GM12878 (cell line): ENCODE data around the gene KRTAP10-5. TPM values are rescaled to one million over a fixed set of nuclear protein-coding genes. Genes with fewer than 3 reads are reported as not detected.
"Not testable (repeated sequence)": the region's sequence is repeated elsewhere in the genome, so short reads cannot be mapped to it uniquely, and the experiment has no call there.

Experiments used
- ATAC-seq: fragments of 200-7000 bp; cut with Tn5 transposase; 3 replicates; pipeline ENCODE4 v1.9.1; 2020; ENCODE audit warnings: mild to moderate bottlenecking, moderate library complexity
- BruUV-seq: library from RNA; stranded (reverse); fragments of 400-500 nt; replicated peaks from 2 replicates; lab custom pipeline; 2021; lab: Mats Ljungman, UMichigan
- CTCF ChIA-PET: fragments of 300-600 bp; sonication (Branson Sonifier 250); formaldehyde crosslinking; extraction: SDS; loops from one replicate; lab custom pipeline; 2021; ENCODE audit warnings: inconsistent platforms; lab: Yijun Ruan, JAX
- POLR2A ChIA-PET: fragments of 350-600 bp; formaldehyde crosslinking; extraction: SDS; loops from one replicate; lab custom pipeline; 2021; ENCODE audit warnings: inconsistent platforms; lab: Charles Lee
- RAD21 ChIA-PET: fragments of 300-600 bp; sonication (Branson Sonifier 250); formaldehyde crosslinking; loops from one replicate; lab custom pipeline; 2023; ENCODE audit warnings: antibody characterized with exemption; ENCODE audit not compliant: unreplicated experiment; lab: Charles Lee
- SMC1A ChIA-PET: fragments of 300-600 bp; sonication (Branson Sonifier 250); formaldehyde crosslinking; loops from one replicate; lab custom pipeline; 2023; ENCODE audit not compliant: unreplicated experiment, uncharacterized antibody; lab: Charles Lee
- DNase-seq: peaks from one replicate; pipeline ENCODE4 v3.0.0-alpha.2; 2011; ENCODE audit warnings: low read depth, low spot score
- FAIRE-seq: peaks from 3 replicates; lab custom pipeline; 2011; peaks lifted over from hg19 to GRCh38; lab: Jason Lieb, UNC
- H2AFZ ChIP-seq: 2 replicates; pipeline ENCODE4 v1.6.0; 2011; ENCODE audit warnings: low read depth, low read length, control low read depth; ENCODE audit not compliant: control insufficient read depth
- H3K27ac ChIP-seq: 2 replicates; pipeline ENCODE4 v1.5.1; 2011; ENCODE audit warnings: control low read depth; ENCODE audit not compliant: control insufficient read depth, insufficient read depth
- H3K27me3 ChIP-seq, 2 experiments: replicated peaks in 1 of 2; 2 replicates each; pipeline versions ENCODE4 v1.6.0 to v1.6.1; 2011; ENCODE audit warnings: low read length in 1 of 2; ENCODE audit not compliant: control insufficient read depth in 2 of 2, insufficient read depth in 2 of 2
- H3K36me3 ChIP-seq, 2 experiments: 2 replicates each; pipeline ENCODE4 v1.5.1; 2011; ENCODE audit warnings: low read length in 1 of 2; ENCODE audit not compliant: control insufficient read depth in 2 of 2, insufficient read depth in 2 of 2
- H3K4me1 ChIP-seq: 2 replicates; pipeline ENCODE4 v1.6.1; 2011; ENCODE audit warnings: mild to moderate bottlenecking, low read length, moderate library complexity, mixed read lengths; ENCODE audit not compliant: control insufficient read depth, insufficient read depth
- H3K4me2 ChIP-seq: 2 replicates; pipeline ENCODE4 v1.6.0; 2011; ENCODE audit warnings: control low read depth; ENCODE audit not compliant: control insufficient read depth, insufficient read depth
- H3K4me3 ChIP-seq: fragments of 200-600 bp; sonication (generic); 2 replicates; pipeline ENCODE4 v1.5.1; 2016
- H3K79me2 ChIP-seq: 2 replicates; pipeline ENCODE4 v1.6.0; 2011; ENCODE audit warnings: low read length; ENCODE audit not compliant: control insufficient read depth, insufficient read depth
- H3K9ac ChIP-seq: 2 replicates; pipeline ENCODE4 v1.8.0; 2011; ENCODE audit warnings: low read length, control low read depth, mixed read lengths; ENCODE audit not compliant: control insufficient read depth, insufficient read depth
- H3K9me3 ChIP-seq: replicated peaks from 3 replicates; pipeline ENCODE4 v1.5.1; 2011; ENCODE audit warnings: mild to moderate bottlenecking, low read length; ENCODE audit not compliant: control insufficient read depth, insufficient read depth
- H4K20me1 ChIP-seq: 2 replicates; pipeline ENCODE4 v1.6.0; 2011; ENCODE audit not compliant: control insufficient read depth, insufficient read depth
- MEF2A ChIP-seq: IDR thresholded peaks from 2 replicates; pipeline ENCODE4 v1.6.1; 2011; ENCODE audit warnings: low read depth, mild to moderate bottlenecking, low read length, moderate library complexity; ENCODE audit not compliant: insufficient read depth
- NR2F1 ChIP-seq: fragments of 450-650 bp; conservative IDR thresholded peaks from 2 replicates; pipeline ENCODE4 v1.6.1; 2017; ENCODE audit warnings: mild to moderate bottlenecking
- RAD51 ChIP-seq: fragments of 450-650 bp; IDR thresholded peaks from 2 replicates; pipeline ENCODE4 v1.6.1; 2016; ENCODE audit warnings: moderate library complexity, mild to moderate bottlenecking, inconsistent platforms
- TARDBP ChIP-seq: IDR thresholded peaks from 2 replicates; pipeline ENCODE4 v1.6.1; 2016; ENCODE audit warnings: borderline replicate concordance
- WGBS: methylation state at CpG from one replicate; pipeline ENCODE4 v1.1.6; 2016; ENCODE audit warnings: low lambda C conversion rate; ENCODE audit not compliant: insufficient replicate concordance, insufficient coverage; ENCODE audit errors: missing lambda C conversion rate; 5-methylcytosine and 5-hydroxymethylcytosine counted together
- in situ Hi-C: fragments of 300-500 bp; cut with MboI; formaldehyde crosslinking; loops from 9 replicates; pipeline ENCODE4 v1.14.3; 2018; ENCODE audit warnings: mixed read lengths
- intact Hi-C: fragments of 100-400 bp; cut with micrococcal nuclease; formaldehyde crosslinking; loops from one replicate; pipeline ENCODE4 v1.14.2; 2022; ENCODE audit not compliant: unreplicated experiment
- polyA plus RNA-seq, 11 experiments: library from polyadenylated mRNA; depleted of rRNA in 4 of 11; unstranded in 6 of 11; stranded (reverse) in 5 of 11; fragments of >200 nt; fragmentation: Nextera tagmentation in 4 of 11; fragmentation: Illumina TruSeq in 1 of 11; extraction: Ambion mirVana in 4 of 11; extraction: Trizol in 1 of 11; gene quantifications; 1 replicate in 1 of 11; 2 replicates in 10 of 11; pipeline versions ENCODE4 v1.2.1 to v1.2.3, GENCODE V29; 2011 to 2016; ENCODE audit warnings: inconsistent platforms in 2 of 11, missing spikeins in 2 of 11, low read depth in 1 of 11
- total RNA-seq, 4 experiments: library from RNA; depleted of rRNA in 3 of 4; stranded (reverse); fragments of >200 nt in 3 of 4; fragmentation: Illumina TruSeq in 1 of 4; extraction: Trizol in 1 of 4; gene quantifications; 2 replicates each; pipeline versions ENCODE4 v1.2.1 to v1.2.3, GENCODE V29; 2013 to 2021

KRTAP10-5 gene
- total and polyA plus RNA-seq, 10 of the 15 experiments (the other 5 are each of a cell fraction or from before 2014, with no cell fraction given), result not detected

DNA sequence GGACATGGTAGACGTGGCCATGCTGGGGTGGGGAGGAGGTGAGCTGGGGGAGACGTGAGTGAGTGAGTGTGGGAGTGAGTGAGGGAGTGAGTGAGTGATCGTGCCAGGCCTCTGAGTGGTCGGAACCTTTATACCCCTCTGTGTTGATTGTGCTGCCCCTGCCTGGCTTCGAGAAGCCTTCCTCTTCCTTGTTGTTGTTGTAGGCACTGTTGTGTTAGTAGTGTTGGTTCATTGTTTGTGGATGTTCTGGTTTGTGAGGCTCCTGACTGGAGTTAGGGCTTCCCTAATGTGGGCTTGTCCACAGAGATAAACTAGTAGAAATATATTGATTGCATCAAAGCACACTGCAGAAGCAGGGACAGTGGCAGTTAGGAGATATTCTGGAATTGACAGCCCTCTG is 21.7 kb downstream of the KRTAP10-5 start, which contains the start of gene KRTAP10-3:
KRTAP10-3 (minus strand) TSS at position 101 of the 400 bp plus-strand sequence; CDS start at position 21, 80 bp downstream.
- no peak for ATAC-seq
- CTCF ChIA-PET, result no interaction called here
- no peak for TF ChIP-seq TARDBP
- no peak for TF ChIP-seq RAD51
- no peak for TF ChIP-seq NR2F1
- TF ChIP-seq MEF2A, result no peak
- Histone ChIP-seq H3K36me3 (no peaks in the 10 kb centered on the region), H4K20me1 (no peaks in the 10 kb centered on the region), H3K27ac (no peak within 1 kb of the TSS), H3K9ac (no peak within 1 kb of the TSS), H3K9me3 (no peaks in the 10 kb centered on the region; the same call in 2 of the 3 replicates), H3K4me2 (no peak within 1 kb of the TSS), H2AFZ (no peak within 1 kb of the TSS), H3K79me2 (no peaks in the 10 kb centered on the region), H3K4me1 (no peaks in the 10 kb centered on the region), H3K27me3 (no peaks in the 10 kb centered on the region; a peak in 1 of 4 replicates), H3K4me3 (no peak within 1 kb of the TSS)
- BruUV-seq, result no TSS peak
- DNase-seq, result no peak
- POLR2A ChIA-PET, result no interaction called here
- no peak for FAIRE-seq
- 24% methylated on average over 5 of the region's 5 CpGs for WGBS
- SMC1A ChIA-PET, result no interaction called here
- RAD21 ChIA-PET, result no interaction called here
- intact Hi-C loops, result no loop called here
- in situ Hi-C loops, result no loop called here

DNA sequence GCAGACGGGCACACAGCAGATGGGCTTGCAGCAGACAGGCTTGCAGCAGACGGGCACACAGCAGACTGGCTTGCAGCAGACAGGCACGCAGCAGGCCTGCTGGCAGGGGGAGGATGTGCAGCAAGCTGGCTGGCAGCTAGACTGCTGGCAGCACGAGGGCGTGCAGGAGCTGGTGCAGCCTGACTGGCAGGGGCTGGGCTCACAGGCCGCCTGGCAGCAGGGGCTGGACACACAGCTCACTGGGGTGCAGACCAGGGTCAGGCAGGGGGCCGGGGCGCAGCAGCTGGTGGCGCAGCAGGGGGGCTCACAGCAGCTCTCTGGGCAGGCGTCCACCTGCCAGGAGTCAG is 22.1 kb downstream of the KRTAP10-5 start:
- FAIRE-seq, H3K4me1 ChIP-seq, H3K27ac ChIP-seq, H3K9ac ChIP-seq, POLR2A ChIA-PET, H2AFZ ChIP-seq, H3K9me3 ChIP-seq, ATAC-seq, BruUV-seq, H3K4me2 ChIP-seq, H3K27me3 ChIP-seq, intact Hi-C loops, H3K36me3 ChIP-seq, H3K4me3 ChIP-seq, H3K79me2 ChIP-seq, DNase-seq, CTCF ChIA-PET, H4K20me1 ChIP-seq, in situ Hi-C loops, SMC1A ChIA-PET, RAD21 ChIA-PET: not testable (repeated sequence)
- 25% methylated on average over 8 of the region's 10 CpGs for WGBS
